ENCODE results near the gene MAP7D1. TPM values are rescaled to one million over a fixed set of nuclear protein-coding genes. Genes with fewer than 3 reads are reported as not detected.

MAP7D1 gene
- total and polyA plus RNA-seq, 2 of the 13 experiments (the other 11 are each of a cell fraction or from before 2014, with no cell fraction given): 5.6 to 7.2 TPM

DNA sequence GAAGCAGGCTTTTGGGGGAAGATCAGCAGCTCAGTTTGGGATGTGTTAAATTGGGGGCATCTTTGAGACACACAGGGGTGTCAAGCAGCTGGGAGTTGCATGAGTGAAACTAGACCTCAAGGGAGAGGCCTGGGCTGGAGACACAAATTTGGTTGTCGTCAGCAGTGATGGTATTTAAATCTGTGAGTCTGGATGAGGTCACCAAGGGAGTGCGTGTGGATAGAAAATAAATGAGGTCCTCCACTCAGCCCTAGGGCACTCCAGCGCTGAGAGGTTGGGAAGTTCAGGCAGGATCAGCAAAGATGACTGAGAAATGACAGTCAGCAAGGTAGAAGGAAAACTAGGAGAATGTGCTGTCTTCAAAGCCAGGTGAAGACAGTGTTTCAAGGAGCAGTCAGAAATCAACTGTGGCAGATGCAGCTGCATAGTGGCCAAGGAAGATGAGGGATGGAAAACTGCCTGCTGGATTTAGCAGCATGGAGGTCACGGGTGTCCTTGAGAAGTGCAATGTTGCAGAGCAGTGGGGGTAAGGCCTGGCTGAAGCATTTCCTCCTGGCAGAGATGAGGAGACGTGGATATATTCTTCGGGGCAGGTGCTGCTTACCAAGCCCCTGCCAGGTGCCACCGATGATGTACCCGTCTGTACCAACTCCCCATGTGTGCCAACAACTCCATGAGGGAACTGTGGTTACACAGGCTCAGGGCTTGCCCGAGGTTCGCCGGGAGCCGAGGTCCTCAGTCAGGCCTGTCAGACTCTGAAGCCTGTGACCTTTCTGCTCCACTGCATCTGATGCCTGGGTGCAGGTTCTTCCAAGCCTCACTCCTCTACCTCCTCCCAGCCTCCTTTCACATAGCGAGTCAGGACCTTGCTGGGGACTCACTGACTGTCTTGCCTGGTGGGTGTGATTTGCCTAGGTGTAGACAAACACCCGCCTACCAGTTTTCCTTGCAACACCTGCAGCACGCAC is 11.3 kb downstream of the MAP7D1 start:
- intact Hi-C loops (cut with micrococcal nuclease; ENCODE audit: unreplicated experiment): no loop called here
- DNase-seq (ENCODE audit: low spot score): no peak
- Histone ChIP-seq H2AFZ (ENCODE audit: low read length) (no peak overlapping the region), H3K79me2 (ENCODE audit: insufficient read depth, low read length) (no peaks in the 10 kb centered on the region), H3K9ac (ENCODE audit: insufficient read depth, low read depth, low read length) (no peak overlapping the region), H3K27ac (ENCODE audit: extremely low read length, insufficient read depth, low read length) (no peak overlapping the region), H3K27me3 (ENCODE audit: control insufficient read depth in 1 of 2, insufficient read depth in 2 of 2, low read length in 2 of 2) (no peaks in the 10 kb centered on the region), H3K9me3 (ENCODE audit: low read length) (no peaks in the 10 kb centered on the region), H4K20me1 (ENCODE audit: insufficient read depth, low read length) (no peaks in the 10 kb centered on the region), H3K4me3 (replicated peaks in 1 of 3; ENCODE audit: insufficient read depth in 1 of 3, low read depth in 2 of 3, low read length in 3 of 3) (no peak overlapping the region), H3K36me3 (replicated peaks in 1 of 2; ENCODE audit: control insufficient read depth in 1 of 2, insufficient read depth in 2 of 2, low read length in 2 of 2) (peaks cover 0 to 11% of the 10 kb centered on the region in 2 experiments; a peak in 2 of 5 replicates), H3K4me1 (ENCODE audit: insufficient read depth, low read length) (no peaks in the 10 kb centered on the region), H3K4me2 (ENCODE audit: low read depth, low read length) (no peak overlapping the region)
- POLR2A ChIA-PET: no interaction called here
- BruUV-seq (replicated peaks): no TSS peak
- CTCF ChIA-PET (ENCODE audit: low intra/inter-chr PET ratio, low total read pairs): no interaction called here
- WGBS (ENCODE audit: low lambda C conversion rate): 96% methylated on average over 13 of the region's 15 CpGs
- in situ Hi-C loops (cut with HindIII; ENCODE audit: extremely low pct_ligation_motif_present, low pct_unique_long_range_greater_than_20kb): no loop called here
- no peak for ATAC-seq
- no peak for FAIRE-seq
- TF ChIP-seq ZNF589 (CRISPR knock-in tag; conservative IDR thresholded peaks at IDR 0.05): no peak
- TF ChIP-seq, protein P1, sequence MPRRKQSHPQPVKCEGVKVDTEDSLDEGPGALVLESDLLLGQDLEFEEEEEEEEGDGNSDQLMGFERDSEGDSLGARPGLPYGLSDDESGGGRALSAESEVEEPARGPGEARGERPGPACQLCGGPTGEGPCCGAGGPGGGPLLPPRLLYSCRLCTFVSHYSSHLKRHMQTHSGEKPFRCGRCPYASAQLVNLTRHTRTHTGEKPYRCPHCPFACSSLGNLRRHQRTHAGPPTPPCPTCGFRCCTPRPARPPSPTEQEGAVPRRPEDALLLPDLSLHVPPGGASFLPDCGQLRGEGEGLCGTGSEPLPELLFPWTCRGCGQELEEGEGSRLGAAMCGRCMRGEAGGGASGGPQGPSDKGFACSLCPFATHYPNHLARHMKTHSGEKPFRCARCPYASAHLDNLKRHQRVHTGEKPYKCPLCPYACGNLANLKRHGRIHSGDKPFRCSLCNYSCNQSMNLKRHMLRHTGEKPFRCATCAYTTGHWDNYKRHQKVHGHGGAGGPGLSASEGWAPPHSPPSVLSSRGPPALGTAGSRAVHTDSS (CRISPR knock-in tag; conservative IDR thresholded peaks at IDR 0.05): no peak
- TF ChIP-seq PHF20 (CRISPR knock-in tag; IDR thresholded peaks at IDR 0.05): no peak
- no peak for TF ChIP-seq SKI (IDR thresholded peaks at IDR 0.05; ENCODE audit: partially characterized antibody)
- TF ChIP-seq, protein P2, sequence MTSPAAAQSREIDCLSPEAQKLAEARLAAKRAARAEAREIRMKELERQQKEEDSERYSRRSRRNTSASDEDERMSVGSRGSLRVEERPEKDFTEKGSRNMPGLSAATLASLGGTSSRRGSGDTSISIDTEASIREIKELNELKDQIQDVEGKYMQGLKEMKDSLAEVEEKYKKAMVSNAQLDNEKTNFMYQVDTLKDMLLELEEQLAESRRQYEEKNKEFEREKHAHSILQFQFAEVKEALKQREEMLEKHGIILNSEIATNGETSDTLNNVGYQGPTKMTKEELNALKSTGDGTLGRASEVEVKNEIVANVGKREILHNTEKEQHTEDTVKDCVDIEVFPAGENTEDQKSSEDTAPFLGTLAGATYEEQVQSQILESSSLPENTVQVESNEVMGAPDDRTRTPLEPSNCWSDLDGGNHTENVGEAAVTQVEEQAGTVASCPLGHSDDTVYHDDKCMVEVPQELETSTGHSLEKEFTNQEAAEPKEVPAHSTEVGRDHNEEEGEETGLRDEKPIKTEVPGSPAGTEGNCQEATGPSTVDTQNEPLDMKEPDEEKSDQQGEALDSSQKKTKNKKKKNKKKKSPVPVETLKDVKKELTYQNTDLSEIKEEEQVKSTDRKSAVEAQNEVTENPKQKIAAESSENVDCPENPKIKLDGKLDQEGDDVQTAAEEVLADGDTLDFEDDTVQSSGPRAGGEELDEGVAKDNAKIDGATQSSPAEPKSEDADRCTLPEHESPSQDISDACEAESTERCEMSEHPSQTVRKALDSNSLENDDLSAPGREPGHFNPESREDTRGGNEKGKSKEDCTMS (CRISPR knock-in tag; conservative IDR thresholded peaks at IDR 0.05): no peak
- TF ChIP-seq, protein P3, sequence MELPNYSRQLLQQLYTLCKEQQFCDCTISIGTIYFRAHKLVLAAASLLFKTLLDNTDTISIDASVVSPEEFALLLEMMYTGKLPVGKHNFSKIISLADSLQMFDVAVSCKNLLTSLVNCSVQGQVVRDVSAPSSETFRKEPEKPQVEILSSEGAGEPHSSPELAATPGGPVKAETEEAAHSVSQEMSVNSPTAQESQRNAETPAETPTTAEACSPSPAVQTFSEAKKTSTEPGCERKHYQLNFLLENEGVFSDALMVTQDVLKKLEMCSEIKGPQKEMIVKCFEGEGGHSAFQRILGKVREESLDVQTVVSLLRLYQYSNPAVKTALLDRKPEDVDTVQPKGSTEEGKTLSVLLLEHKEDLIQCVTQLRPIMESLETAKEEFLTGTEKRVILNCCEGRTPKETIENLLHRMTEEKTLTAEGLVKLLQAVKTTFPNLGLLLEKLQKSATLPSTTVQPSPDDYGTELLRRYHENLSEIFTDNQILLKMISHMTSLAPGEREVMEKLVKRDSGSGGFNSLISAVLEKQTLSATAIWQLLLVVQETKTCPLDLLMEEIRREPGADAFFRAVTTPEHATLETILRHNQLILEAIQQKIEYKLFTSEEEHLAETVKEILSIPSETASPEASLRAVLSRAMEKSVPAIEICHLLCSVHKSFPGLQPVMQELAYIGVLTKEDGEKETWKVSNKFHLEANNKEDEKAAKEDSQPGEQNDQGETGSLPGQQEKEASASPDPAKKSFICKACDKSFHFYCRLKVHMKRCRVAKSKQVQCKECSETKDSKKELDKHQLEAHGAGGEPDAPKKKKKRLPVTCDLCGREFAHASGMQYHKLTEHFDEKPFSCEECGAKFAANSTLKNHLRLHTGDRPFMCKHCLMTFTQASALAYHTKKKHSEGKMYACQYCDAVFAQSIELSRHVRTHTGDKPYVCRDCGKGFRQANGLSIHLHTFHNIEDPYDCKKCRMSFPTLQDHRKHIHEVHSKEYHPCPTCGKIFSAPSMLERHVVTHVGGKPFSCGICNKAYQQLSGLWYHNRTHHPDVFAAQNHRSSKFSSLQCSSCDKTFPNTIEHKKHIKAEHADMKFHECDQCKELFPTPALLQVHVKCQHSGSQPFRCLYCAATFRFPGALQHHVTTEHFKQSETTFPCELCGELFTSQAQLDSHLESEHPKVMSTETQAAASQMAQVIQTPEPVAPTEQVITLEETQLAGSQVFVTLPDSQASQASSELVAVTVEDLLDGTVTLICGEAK (IDR thresholded peaks at IDR 0.05): no peak
- TF ChIP-seq, protein P3 (CRISPR knock-in tag; IDR thresholded peaks at IDR 0.05): no peak
- no peak for TF ChIP-seq ZNF3 (CRISPR knock-in tag; IDR thresholded peaks at IDR 0.05)
